SJSA1 (cell line): ENCODE measurements around the gene CD53. TPM values are rescaled to one million over a fixed set of nuclear protein-coding genes. Genes with fewer than 3 reads are reported as not detected.
"Not testable (repeated sequence)": the region's sequence is repeated elsewhere in the genome, so short reads cannot be mapped to it uniquely, and the experiment has no call there.

Experiments used
- DNase-seq, 2 experiments: peaks; one replicate each; pipeline ENCODE4 v3.0.0-alpha.2; 2015 to 2020; ENCODE audit warnings: low spot score in 2 of 2, low read depth in 1 of 2
- H3K27ac ChIP-seq: fragments of 250-450 bp; sonication (Bioruptor Pico); 2 replicates; pipeline ENCODE4 v1.5.1; 2020; ENCODE audit warnings: mild to moderate bottlenecking, moderate library complexity
- H3K27me3 ChIP-seq: fragments of 250-450 bp; sonication (Bioruptor Pico); replicated peaks from 2 replicates; pipeline ENCODE4 v1.5.1; 2020; ENCODE audit warnings: mild to moderate bottlenecking, moderate library complexity
- H3K36me3 ChIP-seq: fragments of 250-450 bp; sonication (Bioruptor Pico); 2 replicates; pipeline ENCODE4 v1.5.1; 2020; ENCODE audit warnings: mild to moderate bottlenecking
- H3K4me1 ChIP-seq: fragments of 250-450 bp; sonication (Bioruptor Pico); replicated peaks from 2 replicates; pipeline ENCODE4 v1.6.1; 2021; ENCODE audit warnings: mild to moderate bottlenecking
- H3K4me3 ChIP-seq: fragments of 250-450 bp; sonication (Bioruptor Pico); 2 replicates; pipeline ENCODE4 v1.5.1; 2020; ENCODE audit warnings: mild to moderate bottlenecking
- H3K9me3 ChIP-seq: fragments of 250-450 bp; sonication (Bioruptor Pico); replicated peaks from 2 replicates; pipeline ENCODE4 v1.5.1; 2020; ENCODE audit warnings: mild to moderate bottlenecking
- total RNA-seq: library from RNA; depleted of rRNA; stranded (reverse); fragments of >200 nt; shearing (Covaris generic); gene quantifications from 2 replicates; pipeline ENCODE4 v1.2.3, GENCODE V29; 2014

CD53 gene
- total RNA-seq, 1 experiment from 2014 or later = not detected

DNA sequence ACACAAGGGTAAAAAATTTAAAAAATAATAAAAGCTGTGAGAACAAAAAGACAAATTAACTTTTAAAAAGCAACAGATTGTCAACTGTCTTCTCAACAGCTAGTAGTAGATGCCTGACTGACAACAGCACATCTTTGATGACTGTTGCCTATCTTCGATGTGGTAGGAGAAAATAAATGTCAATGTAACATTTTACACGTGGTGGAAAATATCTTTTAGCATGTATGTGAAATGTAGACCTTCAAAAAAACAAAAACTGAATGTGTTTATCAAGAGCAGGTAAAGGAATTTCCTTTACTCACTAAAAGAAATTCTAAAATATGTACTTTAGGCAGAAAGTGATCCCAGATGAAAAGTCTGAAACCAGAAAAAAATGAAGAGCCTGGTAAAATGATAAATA, 42.9 kb downstream of the CD53 start:
- H3K9me3 ChIP-seq = no peaks in the 10 kb centered on the region
- H3K27ac ChIP-seq = no peak overlapping the region
- H3K4me3 ChIP-seq = no peak overlapping the region
- H3K4me1 ChIP-seq = no peaks in the 10 kb centered on the region
- no peaks in the 10 kb centered on the region for H3K36me3 ChIP-seq
- DNase-seq = no peak
- no peaks in the 10 kb centered on the region for H3K27me3 ChIP-seq

DNA sequence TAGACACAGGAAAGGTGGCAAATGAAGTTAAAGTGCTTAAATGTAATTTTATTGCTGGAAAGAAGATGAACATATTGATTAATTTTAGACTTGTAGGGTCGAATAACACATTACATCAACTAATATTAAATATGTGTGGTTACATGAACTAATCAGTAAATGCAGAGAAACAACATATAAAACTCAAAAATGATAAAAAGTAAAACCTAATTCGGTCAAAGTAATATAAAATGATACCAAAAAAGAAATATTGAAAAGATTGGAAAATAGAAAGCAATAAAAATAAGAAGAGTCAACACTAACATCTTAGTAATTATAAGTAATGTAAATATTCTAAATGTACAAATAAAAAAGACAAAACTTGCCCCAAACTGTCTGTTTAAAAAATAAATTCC, 43.3 kb downstream of the CD53 start:
- Histone ChIP-seq H3K27me3 (no peaks in the 10 kb centered on the region), H3K4me3 (no peak overlapping the region), H3K27ac (no peak overlapping the region), H3K4me1 (no peaks in the 10 kb centered on the region), H3K9me3 (no peaks in the 10 kb centered on the region), H3K36me3 (no peaks in the 10 kb centered on the region)
- DNase-seq = no peak

DNA sequence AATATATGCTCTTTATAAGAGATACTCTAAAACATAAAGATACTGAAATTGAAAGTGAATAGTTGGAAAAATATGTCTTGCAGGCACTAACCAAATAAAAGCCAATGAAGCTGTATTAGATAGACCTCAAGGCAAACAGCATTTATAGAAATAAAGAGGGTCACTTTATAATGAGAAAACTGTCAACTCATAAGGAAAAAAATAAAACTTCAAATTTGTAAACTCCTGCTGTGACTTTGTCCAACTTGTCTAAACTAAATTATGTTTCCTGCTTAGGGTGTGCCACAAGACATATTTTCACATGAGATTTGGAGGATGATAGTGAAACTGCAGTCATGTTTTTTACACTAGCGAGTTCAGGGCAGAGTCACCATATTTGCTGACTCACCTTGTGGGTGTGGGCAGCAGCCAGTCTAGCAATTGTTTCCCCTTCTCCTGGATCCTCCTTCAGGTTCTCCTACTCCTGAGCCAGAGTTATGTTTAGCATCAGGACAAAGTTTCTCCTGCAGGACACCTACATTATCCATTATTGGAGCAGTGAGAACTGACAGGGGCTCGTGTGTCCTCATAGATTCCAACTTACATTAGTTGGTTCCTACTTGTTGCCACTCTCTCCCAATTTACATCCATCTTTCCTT, 43.8 kb downstream of the CD53 start:
- H3K4me3 ChIP-seq = no peak overlapping the region
- H3K27me3 ChIP-seq = no peaks in the 10 kb centered on the region
- H3K4me1 ChIP-seq = no peaks in the 10 kb centered on the region
- H3K9me3 ChIP-seq = no peaks in the 10 kb centered on the region
- no peak overlapping the region for H3K27ac ChIP-seq
- DNase-seq = peak in 1 of 2 experiments; percentile 9
- no peaks in the 10 kb centered on the region for H3K36me3 ChIP-seq

DNA sequence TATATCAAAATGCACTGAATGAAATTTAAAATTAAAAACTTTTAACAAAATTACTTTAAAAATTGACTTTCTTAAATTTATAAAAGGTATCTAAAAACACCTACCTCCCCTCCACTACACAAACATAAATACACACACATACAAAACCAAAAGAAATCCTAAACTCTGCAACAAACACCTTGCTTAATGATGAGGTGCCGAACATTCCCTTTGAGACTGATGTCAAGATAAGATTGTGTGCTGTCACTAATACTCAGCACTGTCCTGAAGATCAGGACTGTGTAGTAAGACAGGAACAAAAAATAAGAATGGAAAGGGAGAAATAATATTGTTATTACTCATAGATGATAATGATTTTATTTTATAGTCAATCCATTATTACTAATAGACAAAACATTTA, 45.1 kb downstream of the CD53 start:
- DNase-seq = no peak
- H3K9me3 ChIP-seq = no peaks in the 10 kb centered on the region
- H3K36me3 ChIP-seq = no peaks in the 10 kb centered on the region
- no peaks in the 10 kb centered on the region for H3K27me3 ChIP-seq
- H3K4me1 ChIP-seq = no peaks in the 10 kb centered on the region
- H3K27ac ChIP-seq = no peak overlapping the region
- no peak overlapping the region for H3K4me3 ChIP-seq

DNA sequence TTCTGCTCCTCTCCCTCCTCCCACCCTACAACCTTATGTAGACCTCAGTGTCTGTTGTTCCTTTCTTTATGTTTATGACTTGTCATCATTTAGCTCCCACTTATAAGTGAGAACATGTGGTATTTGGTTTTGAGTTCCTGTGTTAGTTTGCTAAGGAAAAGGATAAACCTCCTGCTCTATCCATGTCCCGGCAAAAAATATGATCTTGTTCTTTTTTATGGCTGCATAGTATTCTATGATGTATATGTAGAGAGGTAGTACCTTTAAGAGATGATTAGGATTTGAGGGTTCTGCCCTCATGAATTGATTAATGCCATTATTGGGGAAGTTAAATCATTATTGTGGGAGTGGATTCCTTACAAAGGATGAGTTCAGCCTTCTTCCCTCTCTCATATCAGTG, 49.0 kb downstream of the CD53 start:
- H3K27me3 ChIP-seq = no peaks in the 10 kb centered on the region
- H3K36me3 ChIP-seq = no peaks in the 10 kb centered on the region
- no peaks in the 10 kb centered on the region for H3K4me1 ChIP-seq
- H3K4me3 ChIP-seq = no peak overlapping the region
- DNase-seq = no peak
- H3K9me3 ChIP-seq = no peaks in the 10 kb centered on the region
- no peak overlapping the region for H3K27ac ChIP-seq

DNA sequence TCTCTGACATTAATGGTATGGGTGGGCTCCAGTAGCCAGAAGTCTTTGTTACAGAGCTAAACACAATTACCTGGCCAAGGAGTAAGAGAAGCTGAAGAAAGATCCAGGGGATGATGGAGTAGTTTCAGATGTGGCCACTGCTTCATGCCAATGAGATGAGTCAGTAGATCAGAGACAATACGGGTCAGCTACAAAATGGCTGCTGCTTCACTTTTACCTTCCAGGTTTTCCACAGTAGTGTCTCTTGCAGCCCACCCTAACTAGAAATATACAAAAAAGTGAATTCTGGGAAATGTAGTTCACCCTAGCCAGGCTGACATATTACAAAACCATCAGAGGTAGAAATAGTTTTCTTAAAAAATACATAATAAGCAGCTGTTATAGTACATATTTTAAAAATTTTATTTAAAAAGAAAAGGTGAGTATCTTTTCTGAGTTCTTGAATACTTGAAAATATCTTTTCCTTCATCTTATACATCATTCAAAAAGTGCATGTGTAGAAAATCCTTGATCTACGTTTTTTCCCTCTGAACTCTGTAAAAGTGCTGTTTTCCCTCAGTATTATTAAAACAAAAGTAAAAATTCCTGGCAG, 54.6 kb downstream of the CD53 start:
- Histone ChIP-seq H3K9me3 (no peaks in the 10 kb centered on the region), H3K27me3 (no peaks in the 10 kb centered on the region), H3K36me3 (no peaks in the 10 kb centered on the region), H3K27ac (no peak overlapping the region), H3K4me3 (no peak overlapping the region), H3K4me1 (no peaks in the 10 kb centered on the region)
- DNase-seq = no peak

DNA sequence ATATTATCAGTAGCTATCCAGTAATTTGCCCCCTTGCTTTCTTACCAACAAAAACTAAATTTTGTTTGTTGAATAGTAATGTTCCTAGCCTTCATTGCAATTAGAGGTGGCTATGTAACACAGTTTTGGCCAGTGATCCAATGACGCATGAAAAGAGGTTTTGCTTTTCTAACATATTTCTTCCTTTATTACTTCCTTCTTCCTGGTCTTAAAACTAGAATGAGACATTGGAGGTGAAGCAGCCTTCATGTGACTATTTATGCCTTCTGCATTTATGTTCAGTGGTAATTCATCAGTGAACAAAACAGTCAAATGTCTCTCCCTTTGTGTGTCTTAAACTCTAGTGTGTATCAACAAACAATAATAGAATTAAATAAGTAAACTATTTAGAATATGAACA, 55.2 kb downstream of the CD53 start:
- no peak overlapping the region for H3K27ac ChIP-seq
- no peak overlapping the region for H3K4me3 ChIP-seq
- DNase-seq = no peak
- no peaks in the 10 kb centered on the region for H3K9me3 ChIP-seq
- no peaks in the 10 kb centered on the region for H3K4me1 ChIP-seq
- H3K27me3 ChIP-seq = no peaks in the 10 kb centered on the region
- no peaks in the 10 kb centered on the region for H3K36me3 ChIP-seq

DNA sequence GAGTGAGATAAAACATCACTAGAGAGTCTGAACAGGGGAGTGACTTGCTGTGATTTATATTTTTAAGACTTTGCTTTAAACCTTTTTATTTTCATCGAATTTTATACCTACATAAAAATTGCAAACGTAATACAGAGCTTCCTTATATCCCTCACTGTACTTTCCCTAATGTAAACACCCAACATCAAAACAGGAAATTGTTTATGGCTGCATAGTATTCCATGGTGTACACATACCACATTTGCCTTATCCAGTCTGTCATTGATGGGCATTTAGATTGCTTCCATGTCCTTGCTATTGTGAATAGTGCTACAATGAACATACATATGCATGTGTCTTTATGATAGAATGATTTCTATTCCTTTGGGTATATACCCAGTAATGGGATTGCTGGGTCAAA, 56.0 kb downstream of the CD53 start:
- no peak overlapping the region for H3K4me3 ChIP-seq
- no peaks in the 10 kb centered on the region for H3K9me3 ChIP-seq
- no peak overlapping the region for H3K27ac ChIP-seq
- no peaks in the 10 kb centered on the region for H3K4me1 ChIP-seq
- H3K36me3 ChIP-seq = no peaks in the 10 kb centered on the region
- no peak for DNase-seq
- H3K27me3 ChIP-seq = no peaks in the 10 kb centered on the region

DNA sequence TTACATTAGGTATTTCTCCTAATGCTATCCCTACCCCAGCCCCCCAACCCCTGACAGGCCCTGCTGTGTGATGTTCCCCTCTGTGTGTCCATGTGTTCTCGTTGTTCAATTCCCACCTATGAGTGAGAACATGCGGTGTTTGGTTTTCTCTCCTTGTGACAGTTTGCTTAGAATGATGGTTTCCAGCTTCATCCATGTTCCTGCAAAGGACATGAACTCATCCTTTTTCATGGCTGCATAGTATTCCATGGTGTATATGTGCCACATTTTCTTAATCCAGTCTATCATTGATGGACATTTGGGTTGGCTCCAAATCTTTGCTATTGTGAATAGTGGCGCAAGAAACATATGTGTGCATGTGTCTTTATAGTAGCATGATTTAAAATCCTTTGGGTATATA, 58.1 kb downstream of the CD53 start:
- H3K4me1 ChIP-seq, H3K9me3 ChIP-seq, H3K36me3 ChIP-seq, H3K27ac ChIP-seq, H3K27me3 ChIP-seq, DNase-seq, H3K4me3 ChIP-seq: not testable (repeated sequence)

DNA sequence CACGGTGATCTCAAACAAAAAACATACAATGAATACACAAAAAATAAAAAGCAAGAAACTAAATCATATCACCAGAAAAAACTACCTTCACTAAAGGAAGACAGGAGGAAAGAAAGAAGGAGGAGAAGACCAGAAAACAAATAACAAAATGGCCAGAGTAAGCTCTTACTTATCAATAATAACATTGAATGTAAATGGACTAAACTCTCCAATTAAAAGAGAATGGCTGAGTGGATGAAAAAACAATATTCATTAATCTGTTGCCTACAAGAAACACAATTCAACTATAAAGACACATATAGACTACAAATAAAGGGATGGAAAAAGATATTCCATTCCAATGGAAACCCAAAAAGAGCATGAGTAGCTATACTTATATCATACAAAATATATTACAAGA, 63.6 kb downstream of the CD53 start:
- DNase-seq = no peak
- no peaks in the 10 kb centered on the region for H3K4me1 ChIP-seq
- H3K36me3 ChIP-seq = no peaks in the 10 kb centered on the region
- H3K9me3 ChIP-seq = no peaks in the 10 kb centered on the region; the same call in 1 of the 2 replicates
- no peak overlapping the region for H3K4me3 ChIP-seq
- H3K27ac ChIP-seq = no peak overlapping the region
- H3K27me3 ChIP-seq = no peaks in the 10 kb centered on the region

DNA sequence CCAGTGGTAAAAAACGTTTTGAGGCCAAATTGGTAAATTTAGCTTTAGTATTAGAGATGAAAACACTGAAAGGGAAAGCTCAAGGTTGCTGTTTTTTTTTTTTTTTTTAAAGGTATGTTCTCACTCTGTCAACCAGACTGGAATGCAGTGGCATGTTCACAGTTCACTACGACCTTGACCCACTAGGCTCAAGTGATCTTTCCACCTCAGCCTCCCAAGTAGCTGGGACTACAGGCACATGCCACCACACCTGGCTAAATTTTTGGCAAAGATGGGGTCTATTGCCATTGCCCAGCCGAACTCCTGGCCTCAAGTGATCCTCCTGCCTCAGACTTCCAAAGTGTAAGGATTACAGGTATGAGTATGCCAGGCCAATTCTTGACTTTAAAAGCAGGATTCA, 71.9 kb downstream of the CD53 start:
- no peaks in the 10 kb centered on the region for H3K9me3 ChIP-seq
- H3K27me3 ChIP-seq = no peaks in the 10 kb centered on the region
- no peaks in the 10 kb centered on the region for H3K4me1 ChIP-seq
- no peak overlapping the region for H3K4me3 ChIP-seq
- no peak overlapping the region for H3K27ac ChIP-seq
- H3K36me3 ChIP-seq = peaks cover 22% of the 10 kb centered on the region
- DNase-seq = no peak

DNA sequence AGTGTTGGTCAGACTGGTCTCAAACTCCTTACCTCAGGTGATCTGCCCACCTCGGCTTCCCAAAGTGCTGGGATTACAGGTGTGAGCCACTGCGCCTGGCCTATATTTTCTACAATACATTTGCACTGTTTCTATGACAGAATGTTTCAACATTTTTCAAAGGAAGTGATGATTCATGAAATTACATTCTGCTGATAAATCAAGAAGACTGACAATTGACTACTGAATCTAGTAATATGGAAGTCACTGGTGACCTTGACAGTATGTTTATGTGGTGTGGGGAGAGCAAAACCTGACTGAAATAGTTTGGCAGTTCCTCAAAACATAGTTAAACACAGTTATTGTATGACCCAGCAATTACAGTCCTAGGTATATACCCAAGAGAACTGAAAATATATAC, 72.7 kb downstream of the CD53 start:
- peaks cover 30% of the 10 kb centered on the region for H3K36me3 ChIP-seq
- no peak overlapping the region for H3K27ac ChIP-seq
- no peaks in the 10 kb centered on the region for H3K27me3 ChIP-seq
- no peak for DNase-seq
- H3K4me3 ChIP-seq = no peak overlapping the region
- H3K4me1 ChIP-seq = no peaks in the 10 kb centered on the region
- H3K9me3 ChIP-seq = no peaks in the 10 kb centered on the region

DNA sequence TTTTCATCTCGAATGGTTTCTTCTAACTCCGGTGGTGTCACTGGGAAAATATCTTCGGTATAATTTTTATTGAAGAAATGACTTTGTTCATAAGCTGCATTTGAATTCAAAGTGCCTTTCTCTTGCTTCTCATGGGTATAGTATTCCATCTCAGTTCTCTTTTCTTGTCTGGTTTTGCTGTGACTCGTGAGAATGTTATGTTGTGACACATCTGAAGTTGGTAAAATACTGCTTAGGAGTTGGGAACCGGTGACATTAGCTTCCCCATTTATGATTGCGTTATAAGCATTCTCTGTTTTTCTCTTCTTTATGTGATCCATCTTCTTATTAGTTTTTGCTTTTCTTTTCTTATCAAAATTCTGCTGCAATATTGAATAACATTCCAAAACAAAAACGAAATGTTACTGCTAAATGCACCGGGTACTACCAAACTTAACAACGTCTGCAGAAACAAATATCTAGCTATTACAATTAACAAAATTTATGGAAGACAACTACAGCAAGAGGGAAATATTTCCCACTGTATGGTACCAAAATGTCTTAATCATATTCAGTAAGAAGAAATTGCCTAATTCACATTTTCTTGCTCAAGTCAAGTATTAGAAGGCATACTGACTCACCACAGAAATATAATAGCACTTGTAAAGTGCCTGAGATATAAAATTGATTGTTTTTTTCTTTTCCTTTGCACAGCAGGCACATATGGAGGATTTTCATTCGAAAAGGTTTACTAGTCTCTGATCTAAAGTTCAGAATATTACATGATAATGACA, 75.3 kb downstream of the CD53 start:
- H3K36me3 ChIP-seq = peaks cover 53% of the 10 kb centered on the region
- no peaks in the 10 kb centered on the region for H3K9me3 ChIP-seq
- H3K4me1 ChIP-seq = no peaks in the 10 kb centered on the region
- no peak overlapping the region for H3K4me3 ChIP-seq
- no peak overlapping the region for H3K27ac ChIP-seq
- DNase-seq = peak in 1 of 2 experiments; percentile 5
- no peaks in the 10 kb centered on the region for H3K27me3 ChIP-seq
